NT2/D1 (cell line): Measurements from ENCODE around the gene SLC15A4.

Source experiments
- DNase-seq: peaks from one replicate; pipeline ENCODE4 v3.0.0-alpha.2; 2011; ENCODE audit warnings: low read depth, low spot score
- H3K27me3 ChIP-seq: 2 replicates; pipeline ENCODE4 v1.6.0; 2011; ENCODE audit warnings: mild to moderate bottlenecking; ENCODE audit not compliant: insufficient read length, insufficient read depth
- H3K36me3 ChIP-seq: 2 replicates; pipeline ENCODE4 v1.6.1; 2011; ENCODE audit warnings: mild to moderate bottlenecking, low read length, mixed read lengths; ENCODE audit not compliant: insufficient read depth, insufficient read length
- H3K4me1 ChIP-seq: 2 replicates; pipeline ENCODE4 v1.5.1; 2011; ENCODE audit not compliant: insufficient read depth, insufficient read length
- H3K4me3 ChIP-seq: 2 replicates; pipeline ENCODE4 v1.5.1; 2011; ENCODE audit warnings: low read depth; ENCODE audit not compliant: insufficient read length
- H3K9ac ChIP-seq: 2 replicates; pipeline ENCODE4 v1.6.0; 2011; ENCODE audit warnings: low read depth; ENCODE audit not compliant: insufficient read length
- H3K9me3 ChIP-seq: 2 replicates; pipeline ENCODE4 v1.5.1; 2011; ENCODE audit warnings: mild to moderate bottlenecking, low read length; ENCODE audit not compliant: insufficient read depth
- SUZ12 ChIP-seq: IDR thresholded peaks from 2 replicates; pipeline ENCODE4 v1.6.1; 2011; ENCODE audit not compliant: insufficient read length, insufficient read depth; ENCODE audit errors: extremely low read depth
- YY1 ChIP-seq: IDR thresholded peaks from 2 replicates; pipeline ENCODE4 v1.6.1; 2011; ENCODE audit not compliant: insufficient read length, insufficient read depth
- ZNF274 ChIP-seq: IDR thresholded peaks from 2 replicates; pipeline ENCODE4 v1.6.1; 2011; ENCODE audit warnings: mild to moderate bottlenecking, low read depth, low read length

Gene SLC15A4

DNA sequence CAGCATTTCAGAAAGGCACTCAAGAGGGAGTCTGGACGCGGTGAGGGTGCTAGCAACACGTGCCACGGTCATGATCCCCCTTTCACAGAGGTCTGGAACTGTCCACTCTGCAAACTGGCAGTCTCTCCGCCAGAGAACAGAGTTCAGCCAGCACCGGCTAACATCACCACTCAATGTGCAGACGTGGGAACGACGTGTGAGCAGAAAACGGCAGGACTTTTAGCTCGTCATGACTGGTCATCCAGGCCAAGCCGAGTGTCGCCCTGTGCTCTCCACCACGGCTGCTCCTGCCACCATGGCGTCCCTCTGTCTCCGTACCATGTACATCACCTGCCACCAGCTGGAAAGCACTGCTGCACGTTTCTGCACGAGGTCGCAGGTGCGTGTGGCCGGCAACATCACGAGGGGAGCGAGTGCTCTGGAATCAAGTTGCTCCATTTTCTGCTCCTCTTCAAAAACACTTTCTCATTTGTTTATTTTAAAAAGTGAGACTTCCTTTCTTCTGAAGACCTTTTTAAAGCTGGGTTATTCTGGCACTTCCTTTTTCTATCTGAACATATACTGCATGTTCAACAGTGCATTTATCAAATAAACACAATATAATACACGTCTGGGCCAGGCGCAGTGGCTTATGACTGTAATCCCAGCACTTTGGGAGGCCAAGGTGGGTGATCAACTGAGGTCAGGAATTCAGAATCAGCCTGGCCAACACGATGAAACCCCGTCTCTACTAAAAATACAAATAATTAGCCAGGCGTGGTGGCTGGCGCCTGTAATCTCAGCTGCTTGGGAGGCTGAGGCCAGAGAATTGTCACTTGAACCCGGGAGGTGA is 28.0 kb downstream of the SLC15A4 start:
- Histone ChIP-seq H3K27me3 (no peaks in the 10 kb centered on the region), H3K9ac (no peak overlapping the region), H3K4me3 (no peak overlapping the region), H3K4me1 (peaks cover 22% of the 10 kb centered on the region), H3K36me3 (peaks cover 97% of the 10 kb centered on the region), H3K9me3 (no peaks in the 10 kb centered on the region)
- TF ChIP-seq SUZ12 (no peak), ZNF274 (no peak), YY1 (no peak)
- no peak for DNase-seq

DNA sequence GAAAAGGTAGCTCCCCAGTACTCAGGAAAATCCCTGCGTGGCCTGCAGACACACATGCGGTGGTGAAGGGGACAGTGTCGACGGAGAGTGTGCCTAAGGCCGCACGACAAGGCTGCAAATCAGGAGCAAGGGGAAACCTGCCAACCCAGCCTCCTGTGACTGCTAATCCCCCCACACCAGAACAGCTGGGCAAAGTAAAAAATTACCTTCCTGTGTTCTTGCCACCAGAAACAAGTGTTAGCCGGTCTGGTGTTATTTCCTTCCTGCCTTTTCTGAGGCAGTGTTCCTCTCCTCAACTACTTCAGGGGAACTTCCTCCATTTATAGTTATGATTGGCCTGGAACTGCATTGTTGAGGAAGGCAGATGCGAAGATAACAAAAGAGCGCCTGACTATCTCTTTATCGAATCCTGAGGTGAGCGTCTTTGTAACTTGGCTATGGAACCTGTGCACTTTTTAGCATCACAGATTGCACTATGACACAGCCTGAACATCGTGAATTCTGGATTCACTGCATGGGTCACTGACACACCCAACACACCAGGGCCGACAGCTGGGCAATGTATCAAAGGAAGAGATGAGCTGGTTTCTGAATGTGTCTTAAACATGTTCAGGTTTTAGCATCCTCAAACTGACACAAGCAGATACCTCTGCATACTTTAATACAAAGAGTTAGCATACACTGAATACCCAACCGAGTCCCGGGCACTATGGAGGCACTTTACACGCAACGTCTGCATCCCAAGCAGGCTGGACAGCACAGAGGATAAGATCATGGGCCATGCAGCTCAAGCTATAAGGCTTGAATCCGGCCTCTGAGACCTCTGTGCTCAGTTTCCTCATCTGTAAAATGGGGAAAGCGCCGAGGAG is 28.9 kb downstream of the SLC15A4 start:
- no peak for DNase-seq
- H3K27me3 ChIP-seq, result no peaks in the 10 kb centered on the region
- H3K4me3 ChIP-seq, result no peak overlapping the region
- H3K36me3 ChIP-seq, result peaks cover 90% of the 10 kb centered on the region
- no peak for TF ChIP-seq ZNF274
- TF ChIP-seq SUZ12, result no peak
- no peak for TF ChIP-seq YY1
- no peaks in the 10 kb centered on the region for H3K9me3 ChIP-seq
- peaks cover 22% of the 10 kb centered on the region for H3K4me1 ChIP-seq
- H3K9ac ChIP-seq, result no peak overlapping the region

GRCh38 chr12:128793701-128794100 is 30.1 kb downstream of the SLC15A4 start:
- no peak for TF ChIP-seq YY1
- no peak for TF ChIP-seq SUZ12
- TF ChIP-seq ZNF274, result no peak
- peaks cover 21% of the 10 kb centered on the region for H3K4me1 ChIP-seq
- DNase-seq, result no peak
- no peaks in the 10 kb centered on the region for H3K9me3 ChIP-seq
- H3K27me3 ChIP-seq, result no peaks in the 10 kb centered on the region
- H3K36me3 ChIP-seq, result peaks cover 79% of the 10 kb centered on the region
- H3K4me3 ChIP-seq, result no peak overlapping the region
- H3K9ac ChIP-seq, result no peak overlapping the region

DNA sequence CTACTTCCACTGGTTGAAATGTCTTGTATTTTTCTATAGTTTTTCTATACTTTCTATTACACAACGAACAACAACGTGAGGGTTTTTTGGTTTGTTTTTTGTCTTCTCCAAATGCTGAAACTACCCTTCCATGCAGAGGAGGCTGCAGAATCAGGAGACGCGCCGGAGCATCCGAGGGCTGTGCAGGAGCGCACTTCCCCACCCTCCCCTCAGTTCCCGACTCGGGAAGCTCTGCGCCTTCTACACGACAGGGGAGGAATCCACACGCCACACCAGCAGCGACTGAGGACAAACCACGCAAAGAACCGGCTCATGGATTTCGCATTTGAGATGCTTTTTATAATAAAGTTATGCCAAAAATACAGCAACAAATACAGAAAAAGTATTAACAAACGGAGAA is 30.9 kb downstream of the SLC15A4 start:
- no peak for DNase-seq
- Histone ChIP-seq H3K9ac (no peak overlapping the region), H3K27me3 (no peaks in the 10 kb centered on the region), H3K9me3 (no peaks in the 10 kb centered on the region), H3K36me3 (peaks cover 71% of the 10 kb centered on the region), H3K4me1 (peaks cover 18% of the 10 kb centered on the region), H3K4me3 (no peak overlapping the region)
- TF ChIP-seq ZNF274, result no peak
- no peak for TF ChIP-seq YY1
- TF ChIP-seq SUZ12, result no peak

GRCh38 chr12:128792398-128792797 is 31.4 kb downstream of the SLC15A4 start:
- Histone ChIP-seq H3K36me3 (peaks cover 66% of the 10 kb centered on the region), H3K9ac (no peak overlapping the region), H3K27me3 (no peaks in the 10 kb centered on the region), H3K4me3 (no peak overlapping the region), H3K9me3 (no peaks in the 10 kb centered on the region), H3K4me1 (peaks cover 21% of the 10 kb centered on the region)
- no peak for TF ChIP-seq ZNF274
- TF ChIP-seq YY1, result no peak
- TF ChIP-seq SUZ12, result no peak
- no peak for DNase-seq

DNA sequence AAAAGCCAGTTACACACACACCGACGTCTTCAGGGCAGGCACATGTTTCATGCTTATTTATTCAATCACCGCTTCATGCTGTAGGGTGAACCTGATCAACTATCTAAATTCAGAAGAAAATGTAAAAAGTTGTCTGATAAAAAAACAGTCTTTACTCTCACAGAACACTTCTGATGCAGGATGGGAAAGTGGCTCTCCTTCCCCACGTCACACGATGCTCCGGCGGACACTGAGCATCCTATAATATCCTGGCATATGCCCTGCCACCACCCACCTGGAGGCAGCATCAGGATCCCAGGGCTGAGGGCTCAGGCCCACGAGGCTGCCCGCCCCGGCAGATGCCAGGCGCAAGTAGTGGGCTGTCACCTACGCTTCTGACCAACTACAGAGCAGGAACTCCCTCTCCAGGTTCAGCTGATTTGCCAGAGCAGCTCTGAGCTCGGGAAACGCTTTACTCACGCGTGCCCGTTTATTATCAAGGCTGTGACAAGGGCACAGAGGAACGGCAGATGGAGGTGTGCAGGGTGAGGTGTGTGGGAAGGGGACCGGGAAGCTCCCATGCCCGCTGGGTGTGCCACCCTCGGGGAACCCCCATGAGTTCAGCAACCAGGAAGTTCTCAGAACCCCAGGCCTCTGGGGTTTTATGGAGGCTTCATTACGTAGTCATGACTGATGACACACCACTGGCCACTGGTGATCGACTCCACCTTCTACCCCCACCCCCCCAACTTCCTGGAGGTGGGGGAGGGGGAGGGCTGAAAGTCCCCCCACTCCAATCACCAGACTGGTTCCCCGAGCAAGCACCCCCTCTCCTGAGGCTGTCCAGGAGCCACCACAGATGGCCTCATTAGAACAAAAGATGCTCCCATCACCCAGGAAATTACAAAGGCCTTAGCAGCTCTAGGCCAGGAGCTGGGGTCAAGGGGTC is 32.1 kb downstream of the SLC15A4 start:
- no peak for DNase-seq
- TF ChIP-seq YY1, result no peak
- TF ChIP-seq SUZ12, result no peak
- TF ChIP-seq ZNF274, result no peak
- Histone ChIP-seq H3K27me3 (no peaks in the 10 kb centered on the region), H3K36me3 (peaks cover 59% of the 10 kb centered on the region), H3K9ac (no peak overlapping the region), H3K9me3 (no peaks in the 10 kb centered on the region), H3K4me3 (no peak overlapping the region), H3K4me1 (peaks cover 16% of the 10 kb centered on the region)
